Femur (tissue), 1 donor: Measurements from ENCODE around the gene STARD8.

Experiments used
- DNase-seq: peaks from one replicate; pipeline ENCODE4 v3.0.0-alpha.2; 2017

STARD8 gene

DNA sequence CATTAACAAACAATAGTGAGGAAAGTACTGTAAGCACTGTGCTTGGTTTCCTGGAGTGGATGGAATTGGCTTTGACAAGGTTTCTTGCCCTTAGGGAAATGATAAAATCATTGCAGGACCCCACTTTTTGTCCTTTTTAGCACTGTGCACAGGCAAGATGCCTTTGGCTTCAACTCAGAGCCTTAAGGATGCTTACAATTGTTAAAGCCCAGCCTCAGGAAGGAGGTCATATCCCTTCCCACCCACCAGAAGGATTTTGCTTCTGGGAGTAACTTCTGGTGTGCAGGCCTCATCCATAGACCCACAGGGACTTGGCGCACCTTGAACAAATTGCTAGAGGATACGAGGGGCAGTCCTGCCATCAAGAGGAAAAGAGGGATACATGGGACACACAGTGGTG lies 44.5 kb downstream of the STARD8 start:
- DNase-seq = no peak

- DNase-seq = no peak
These were observed 45.2 kb downstream of the STARD8 start for GRCh38 chrX:68692651-68693050.

GRCh38 chrX:68693481-68694434 lies 46.3 kb downstream of the STARD8 start:
- peak; percentile 86 for DNase-seq

DNA sequence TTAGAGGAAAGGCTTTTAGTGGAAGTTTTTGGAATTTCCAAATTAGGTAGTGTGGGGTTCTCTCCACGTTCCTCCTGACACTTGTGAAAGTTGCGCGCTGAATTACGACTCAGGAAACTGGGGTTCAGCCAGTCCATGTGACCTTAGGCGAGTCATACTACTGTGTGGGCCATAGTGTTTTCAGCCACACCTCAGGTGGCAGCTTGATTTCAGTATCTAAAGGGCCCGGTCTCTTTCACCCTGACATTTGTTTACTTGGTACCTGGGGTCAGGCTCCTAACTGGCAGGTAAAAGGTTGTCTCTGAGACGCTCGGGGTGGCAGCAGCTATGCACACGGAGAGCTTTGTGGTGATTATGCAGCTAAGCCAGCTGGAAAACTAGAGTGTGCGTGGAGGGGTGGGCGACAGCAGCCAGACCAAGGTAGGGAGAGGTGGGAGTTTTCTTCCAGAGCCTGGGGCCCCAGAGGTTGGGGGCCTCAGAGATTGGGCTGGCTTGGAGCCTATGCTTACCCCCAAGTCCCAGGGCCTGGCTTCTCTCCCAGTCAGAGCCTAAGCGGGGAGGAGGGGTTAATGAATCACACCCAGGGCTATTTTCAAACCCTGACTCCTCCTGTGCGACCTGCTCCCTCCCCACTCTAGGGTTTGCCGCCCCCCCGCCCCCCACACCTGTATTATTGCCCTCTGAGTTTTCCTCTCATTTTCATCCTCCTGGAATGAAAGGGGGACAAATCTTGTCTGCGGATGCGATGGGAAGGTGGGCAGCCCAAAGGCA lies 47.2 kb downstream of the STARD8 start:
- DNase-seq = no peak

- no peak for DNase-seq
These were observed 47.9 kb downstream of the STARD8 start for GRCh38 chrX:68695206-68695845.

DNA sequence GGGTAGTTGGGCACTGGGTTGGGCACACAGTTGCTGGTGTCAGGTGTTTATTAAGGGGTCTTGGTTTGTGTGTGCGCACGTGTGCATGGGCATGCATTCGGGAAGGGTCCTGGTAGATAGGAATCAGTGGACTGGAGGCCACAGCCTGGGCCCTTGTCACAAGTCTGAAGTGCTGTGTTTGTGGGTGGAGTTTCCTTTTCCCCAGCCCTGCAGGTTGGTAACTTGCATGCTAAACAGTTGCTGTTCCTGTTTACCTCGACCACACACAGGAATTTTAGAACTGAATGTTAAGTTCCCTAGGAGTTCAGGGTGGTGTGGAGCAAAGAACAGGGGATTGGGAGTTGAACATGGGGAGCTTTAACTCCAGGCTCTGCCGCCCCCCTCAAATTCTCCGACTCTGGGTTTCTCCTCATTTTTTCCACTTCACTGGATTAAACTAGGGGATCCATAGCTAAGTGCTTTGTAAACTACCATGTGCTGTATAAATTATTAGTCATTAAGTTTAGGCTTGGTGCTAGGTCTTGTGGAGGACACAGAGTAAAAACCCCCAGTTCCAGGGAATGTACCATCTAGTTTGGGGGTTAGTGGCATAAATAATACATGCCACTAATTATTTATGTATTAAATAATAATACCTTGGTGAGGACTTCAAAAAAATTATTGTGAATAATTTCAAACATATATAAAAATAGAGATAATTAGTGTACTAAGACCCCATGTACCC lies 49.0 kb downstream of the STARD8 start:
- no peak for DNase-seq

DNA sequence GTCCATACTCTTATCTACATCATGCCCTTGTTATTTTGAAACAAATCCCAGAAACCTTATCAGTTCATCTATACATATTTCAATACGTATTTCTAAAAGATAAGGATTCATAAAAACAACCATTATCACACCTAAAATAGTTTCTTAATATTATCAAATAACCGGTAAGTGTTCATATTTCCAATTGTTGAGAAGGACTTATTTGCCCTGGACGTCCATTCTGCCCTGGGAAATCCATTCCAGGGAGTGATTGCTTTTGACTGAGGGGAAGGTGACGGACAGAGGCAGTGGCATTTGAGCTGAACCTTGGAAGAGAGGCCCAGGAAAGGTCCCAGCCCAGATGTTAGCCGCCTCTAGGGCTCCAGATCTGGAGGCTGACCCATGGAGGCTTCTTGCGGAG lies 49.6 kb downstream of the STARD8 start:
- DNase-seq = no peak

GRCh38 chrX:68697465-68698125 lies 50.1 kb downstream of the STARD8 start:
- no peak for DNase-seq

DNA sequence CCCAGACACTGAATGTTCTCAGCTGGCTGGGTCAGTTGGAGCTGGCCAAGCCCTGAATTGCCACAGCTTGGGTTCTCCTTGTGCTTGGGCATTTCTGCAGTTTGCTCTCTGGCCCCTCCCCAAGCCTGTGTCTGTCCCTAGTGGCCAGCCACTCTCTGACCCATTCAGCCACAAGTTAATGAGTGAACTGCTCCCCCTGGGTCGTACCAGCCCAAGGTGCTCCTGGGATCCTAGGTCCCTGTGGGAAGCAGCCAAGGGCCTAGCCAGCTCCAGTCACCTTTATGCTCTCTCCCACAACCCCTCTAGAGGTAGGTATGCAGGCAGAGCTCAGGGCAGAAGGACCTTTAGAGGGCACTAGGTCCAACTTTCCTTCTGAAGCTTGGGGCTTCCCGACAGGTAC lies 51.5 kb downstream of the STARD8 start:
- no peak for DNase-seq

- no peak for DNase-seq
These were observed 52.7 kb downstream of the STARD8 start for GRCh38 chrX:68699960-68700746.

- DNase-seq = no peak
These were observed 55.9 kb downstream of the STARD8 start for GRCh38 chrX:68703369-68703768.

DNA sequence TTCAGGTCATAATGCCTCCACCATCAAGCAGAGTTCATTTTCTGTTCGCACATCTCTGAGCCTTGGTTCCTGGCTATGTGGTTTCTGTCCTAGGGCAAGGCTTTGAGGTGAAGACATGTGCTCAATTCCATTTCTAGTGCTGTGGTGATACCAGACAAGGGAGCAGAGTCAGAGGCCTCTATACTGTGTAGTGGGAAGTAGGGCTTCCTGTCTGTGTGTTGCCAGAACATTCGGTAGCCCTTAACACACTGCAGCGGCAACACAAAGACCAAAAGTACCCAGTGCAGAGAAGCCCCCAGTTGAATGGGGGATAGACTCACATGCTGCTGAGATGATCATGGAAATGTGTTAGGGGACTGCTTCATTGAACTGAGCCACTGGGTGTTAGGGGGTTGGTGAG lies 56.4 kb downstream of the STARD8 start:
- no peak for DNase-seq

- DNase-seq = no peak
These were observed 58.5 kb downstream of the STARD8 start for GRCh38 chrX:68705986-68706385.

DNA sequence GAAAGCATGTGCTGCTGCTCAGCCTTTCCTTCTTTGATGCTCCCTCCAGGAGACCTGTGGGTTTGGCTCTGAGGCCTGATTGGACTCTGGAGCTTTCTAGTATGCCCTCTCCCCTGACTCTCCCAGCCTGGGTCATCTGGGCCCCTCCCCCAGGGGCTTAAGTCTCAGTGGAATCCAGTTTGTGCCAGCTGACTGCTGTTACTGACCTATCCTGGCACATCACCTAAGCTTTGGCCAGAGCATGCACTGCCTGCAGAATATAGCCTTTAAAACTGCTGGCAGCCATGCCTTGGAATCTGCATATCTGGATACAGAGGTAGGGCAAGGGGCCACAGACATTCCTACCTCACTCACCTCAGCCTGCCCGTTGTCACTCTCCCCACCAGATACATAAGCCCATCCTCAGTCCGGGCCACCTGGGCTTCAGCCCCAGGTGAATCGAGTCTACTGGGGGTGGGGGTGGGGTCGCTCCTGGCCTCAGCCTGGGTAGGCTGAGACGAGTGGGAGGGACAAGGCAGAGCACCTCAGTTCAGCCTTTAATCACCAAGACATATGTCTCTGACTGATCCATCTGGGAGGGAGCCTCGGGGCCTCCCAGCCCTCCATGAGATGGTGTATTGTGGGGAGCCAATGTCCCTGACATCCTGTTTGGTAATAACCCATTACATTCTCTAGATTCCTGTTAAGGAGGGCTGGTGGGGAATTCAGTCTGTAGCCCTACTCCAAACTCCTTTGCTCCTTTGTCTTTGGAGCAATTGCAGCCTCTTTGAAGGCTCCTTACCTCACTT lies 61.2 kb downstream of the STARD8 start:
- DNase-seq = no peak

DNA sequence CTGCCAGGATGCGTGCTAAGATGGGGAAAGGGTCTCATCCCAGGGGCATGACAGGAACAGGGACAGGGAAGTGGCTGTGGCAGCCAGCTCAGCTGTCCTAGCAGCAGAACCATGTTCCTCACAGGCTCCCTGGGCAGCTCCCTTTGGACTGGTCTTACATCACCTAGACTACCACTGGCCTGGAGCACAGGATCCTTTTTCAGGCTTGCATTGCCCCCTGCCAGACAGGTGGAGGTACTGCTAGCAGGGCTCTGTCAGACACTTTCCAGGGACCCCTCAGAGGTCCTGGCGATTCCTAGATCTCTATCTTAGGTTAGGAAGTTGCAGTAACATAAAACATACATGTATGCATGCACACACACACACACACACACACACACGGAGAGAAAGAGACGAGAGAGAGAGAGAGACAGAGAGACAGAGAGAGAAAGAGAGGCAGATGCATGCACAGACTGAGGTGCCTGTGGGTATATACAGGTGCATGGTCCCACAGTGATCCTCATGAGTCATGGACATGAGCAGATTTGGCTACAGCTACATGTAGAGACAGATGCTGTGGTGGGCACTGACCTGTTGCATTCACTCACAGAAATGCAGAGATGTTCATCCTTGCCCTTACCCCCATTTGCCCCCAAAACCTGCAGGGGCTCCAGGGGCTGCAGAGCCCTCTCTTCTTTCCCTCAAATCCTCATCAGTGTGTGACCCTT lies 63.6 kb downstream of the STARD8 start:
- no peak for DNase-seq

GRCh38 chrX:68711845-68712244 lies 64.4 kb downstream of the STARD8 start:
- no peak for DNase-seq

DNA sequence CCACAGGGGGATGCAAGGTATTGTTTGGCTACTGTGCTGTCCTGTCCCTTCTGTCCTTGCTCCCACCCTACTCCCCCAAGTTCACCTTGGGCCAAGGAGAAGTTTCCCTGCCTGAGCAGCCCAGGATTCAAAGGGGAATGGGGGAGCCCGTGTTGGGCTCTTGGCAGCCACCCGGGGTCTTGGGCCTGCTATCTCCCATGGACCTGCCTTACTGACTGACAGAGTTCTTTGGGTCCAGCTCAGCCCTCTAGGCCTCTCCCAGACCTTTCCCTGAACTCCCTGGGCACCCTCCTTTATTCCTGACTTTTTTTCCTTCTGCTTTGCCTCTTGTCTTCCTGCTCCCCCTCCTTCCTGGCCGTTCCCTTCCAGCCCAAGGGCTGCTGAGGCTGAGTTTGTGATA lies 67.4 kb downstream of the STARD8 start:
- DNase-seq = no peak

DNA sequence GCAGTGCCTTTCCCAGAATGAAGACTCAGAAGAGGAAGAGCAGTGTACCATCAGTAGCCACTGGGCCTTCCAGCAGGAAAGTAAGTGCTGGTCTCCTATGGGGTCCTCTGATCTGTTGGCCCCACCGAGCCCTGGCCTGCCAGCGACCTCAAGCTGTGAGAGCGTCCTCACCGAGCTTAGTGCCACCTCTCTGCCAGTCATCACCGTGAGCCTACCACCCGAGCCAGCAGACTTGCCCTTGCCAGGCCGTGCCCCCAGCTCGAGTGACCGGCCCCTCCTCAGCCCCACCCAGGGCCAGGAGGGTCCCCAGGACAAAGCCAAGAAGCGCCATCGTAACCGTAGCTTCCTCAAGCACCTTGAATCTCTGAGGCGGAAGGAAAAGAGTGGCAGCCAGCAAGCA lies 69.7 kb downstream of the STARD8 start:
- DNase-seq = no peak

GRCh38 chrX:68717663-68718442 lies 70.4 kb downstream of the STARD8 start:
- no peak for DNase-seq
